Measurements from ENCODE around the gene PANK1.

Gene PANK1

DNA sequence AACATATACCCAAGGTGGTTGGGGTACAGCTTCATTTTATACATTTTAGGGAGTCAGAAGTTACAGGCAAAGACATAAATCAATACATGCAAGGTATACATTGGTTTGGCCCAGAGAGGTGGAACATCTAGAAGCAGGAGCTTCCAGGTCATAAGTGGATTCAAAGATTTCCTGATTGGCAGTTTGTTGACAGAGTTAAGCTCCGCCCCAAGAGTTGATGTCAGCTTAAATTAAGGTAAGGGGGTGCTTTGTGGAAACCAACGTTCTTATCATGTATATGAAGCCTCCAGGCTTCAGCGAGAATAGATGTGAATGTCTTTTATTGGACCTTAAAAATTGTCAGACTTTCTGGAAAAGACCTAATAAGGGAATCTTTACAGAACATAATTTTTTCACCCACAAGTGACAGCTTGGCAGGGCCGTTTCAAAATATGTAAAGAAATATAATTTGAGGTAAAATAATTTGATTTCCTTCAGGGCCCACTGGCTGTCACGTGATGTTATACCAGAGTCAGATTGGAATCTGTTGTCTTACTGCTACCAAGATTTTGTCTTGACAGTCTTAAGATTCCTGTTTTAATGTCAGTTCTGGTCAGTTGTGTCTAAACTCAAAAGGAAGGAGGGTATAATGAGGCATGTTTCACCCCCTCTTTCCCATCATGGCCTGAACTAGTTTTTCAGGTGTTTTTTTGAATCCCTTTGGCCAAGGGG is 6.3 kb upstream of the PANK1 start:
- Histone ChIP-seq H3K9me3 (ENCODE audit: control insufficient read depth, insufficient read depth, low read length) (peaks cover 2% of the 10 kb centered on the region), H3K27me3 (ENCODE audit: control insufficient read depth, insufficient read depth, low read length) (no peaks in the 10 kb centered on the region), H3K36me3 (ENCODE audit: control insufficient read depth, insufficient read depth, low read length) (no peaks in the 10 kb centered on the region), H3K9ac (ENCODE audit: low read depth, low read length) (no peak overlapping the region), H3K4me1 (ENCODE audit: control insufficient read depth, insufficient read depth, low read length) (peaks cover 3% of the 10 kb centered on the region), H3K4me3 (ENCODE audit: low read depth, low read length) (no peak overlapping the region)

DNA sequence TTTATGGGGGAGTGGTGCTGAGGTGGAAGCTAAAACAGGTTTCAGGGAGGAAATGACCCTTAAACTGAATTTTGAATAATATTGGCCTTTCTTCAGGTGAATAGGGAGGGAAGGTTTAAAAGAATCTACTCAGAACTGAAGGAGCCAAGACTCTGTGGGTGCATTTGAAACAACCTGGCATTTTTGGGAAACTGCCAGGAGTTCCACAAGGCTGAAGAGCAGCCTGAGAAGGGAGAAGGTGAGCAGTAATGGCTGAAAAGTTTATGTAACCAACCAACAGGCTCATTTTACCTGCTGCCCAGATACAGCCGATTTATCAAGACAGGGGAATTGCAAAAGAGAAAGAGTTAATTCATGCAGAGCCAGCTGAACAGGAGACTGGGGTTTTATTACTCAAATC is 4.0 kb upstream of the PANK1 start:
- H3K27me3 ChIP-seq (ENCODE audit: control insufficient read depth, insufficient read depth, low read length), result no peaks in the 10 kb centered on the region

DNA sequence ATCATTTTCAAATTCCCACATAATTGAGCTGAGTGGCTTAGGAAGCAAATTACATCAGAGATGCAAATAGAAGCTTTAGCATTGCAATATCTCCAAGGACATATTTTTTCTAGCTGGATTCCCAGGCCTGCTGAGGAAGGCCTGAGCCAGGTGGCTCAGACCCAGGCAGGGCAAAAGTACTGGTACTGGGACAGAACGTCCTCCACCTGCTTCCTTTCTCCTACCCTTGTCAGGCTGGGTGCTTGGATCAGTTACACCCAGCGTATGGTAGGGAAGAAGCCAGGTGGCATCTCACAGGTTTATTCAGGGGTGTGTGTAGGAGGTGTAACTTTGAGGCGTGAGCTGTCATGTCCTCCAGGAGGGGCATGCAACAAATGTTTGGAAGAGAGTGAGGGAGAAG is 3.0 kb upstream of the PANK1 start:
- no peak overlapping the region for H3K4me3 ChIP-seq (ENCODE audit: low read depth, low read length)
- no peaks in the 10 kb centered on the region for H3K36me3 ChIP-seq (ENCODE audit: control insufficient read depth, insufficient read depth, low read length)
- H3K9ac ChIP-seq (ENCODE audit: low read depth, low read length), result no peak overlapping the region
- no peaks in the 10 kb centered on the region for H3K27me3 ChIP-seq (ENCODE audit: control insufficient read depth, insufficient read depth, low read length)
- no peaks in the 10 kb centered on the region for H3K9me3 ChIP-seq (ENCODE audit: control insufficient read depth, insufficient read depth, low read length)
- H3K4me1 ChIP-seq (ENCODE audit: control insufficient read depth, insufficient read depth, low read length), result peaks cover 10% of the 10 kb centered on the region

More for the DNA sequence above, 4.0 kb upstream of the PANK1 start:
- no peak overlapping the region for H3K9ac ChIP-seq (ENCODE audit: low read depth, low read length)
- no peaks in the 10 kb centered on the region for H3K36me3 ChIP-seq (ENCODE audit: control insufficient read depth, insufficient read depth, low read length)
- H3K4me1 ChIP-seq (ENCODE audit: control insufficient read depth, insufficient read depth, low read length), result peaks cover 10% of the 10 kb centered on the region
- no peaks in the 10 kb centered on the region for H3K9me3 ChIP-seq (ENCODE audit: control insufficient read depth, insufficient read depth, low read length)
- H3K4me3 ChIP-seq (ENCODE audit: low read depth, low read length), result no peak overlapping the region

DNA sequence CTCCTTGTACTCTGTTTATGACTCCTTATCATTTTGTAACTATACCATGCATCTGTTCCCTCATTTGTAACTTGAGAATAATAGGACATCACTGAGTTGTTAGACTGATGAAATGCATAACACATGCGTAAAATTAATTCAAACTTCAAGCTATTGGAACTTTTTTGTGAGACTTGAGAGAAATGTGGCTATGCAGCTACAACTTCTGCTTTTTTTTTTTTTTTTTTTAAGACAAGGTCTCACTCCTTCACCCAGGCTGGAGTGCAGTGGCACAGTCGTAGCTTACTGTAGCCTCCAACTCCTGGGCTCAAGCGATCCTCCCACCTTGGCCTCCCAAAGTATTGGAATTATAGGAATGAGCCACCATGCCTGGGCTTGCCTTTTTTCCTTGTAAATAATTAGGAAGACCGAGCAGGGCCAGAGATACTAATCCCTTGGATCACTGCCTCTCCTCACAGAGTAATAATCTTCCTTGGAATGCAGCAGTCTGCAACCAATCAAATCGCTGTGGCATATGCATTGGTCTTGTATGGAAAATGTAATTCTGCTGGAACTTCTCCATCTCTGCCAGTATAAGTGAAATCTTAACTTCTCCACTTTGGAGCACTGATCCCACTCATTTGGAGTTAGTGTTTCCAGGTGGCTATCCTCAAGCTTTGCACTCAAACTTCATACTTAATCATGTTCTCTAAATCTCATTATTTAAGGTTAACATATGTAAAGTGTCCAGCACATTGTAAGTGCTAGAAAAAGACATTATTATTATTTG is 2.0 kb upstream of the PANK1 start:
- Histone ChIP-seq H3K36me3 (ENCODE audit: control insufficient read depth, insufficient read depth, low read length) (no peaks in the 10 kb centered on the region), H3K9me3 (ENCODE audit: control insufficient read depth, insufficient read depth, low read length) (no peaks in the 10 kb centered on the region), H3K4me3 (ENCODE audit: low read depth, low read length) (no peak overlapping the region)

DNA sequence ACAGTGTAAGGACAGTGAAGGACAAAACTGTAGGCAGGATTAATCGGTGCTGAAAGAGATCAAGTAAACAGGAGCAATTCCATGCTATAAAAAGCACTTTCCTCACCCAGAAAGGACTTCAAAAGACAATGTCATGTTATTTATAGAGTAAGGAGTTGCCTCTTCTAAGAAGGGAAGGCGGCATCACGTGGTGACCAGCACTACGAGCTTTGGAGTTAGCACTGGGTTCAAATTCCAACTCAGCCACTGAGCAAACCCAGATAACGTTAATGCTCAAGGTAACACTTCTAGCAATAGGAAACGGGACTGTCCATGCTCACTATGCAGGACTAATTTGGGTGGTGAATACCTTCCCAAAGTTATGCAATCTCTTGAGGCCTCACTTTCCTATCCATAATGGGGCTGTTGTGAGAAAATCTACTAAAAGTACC is 715 bp upstream of the PANK1 start:
- peak overlapping the region; percentile 84 for H3K9ac ChIP-seq (ENCODE audit: low read depth, low read length)
- H3K9me3 ChIP-seq (ENCODE audit: control insufficient read depth, insufficient read depth, low read length), result no peaks in the 10 kb centered on the region
- peaks cover 10% of the 10 kb centered on the region for H3K4me1 ChIP-seq (ENCODE audit: control insufficient read depth, insufficient read depth, low read length)
- H3K36me3 ChIP-seq (ENCODE audit: control insufficient read depth, insufficient read depth, low read length), result no peaks in the 10 kb centered on the region
- peak overlapping the region; percentile 83 for H3K4me3 ChIP-seq (ENCODE audit: low read depth, low read length)
- H3K27me3 ChIP-seq (ENCODE audit: control insufficient read depth, insufficient read depth, low read length), result no peaks in the 10 kb centered on the region

More for the DNA sequence above, 2.0 kb upstream of the PANK1 start:
- no peaks in the 10 kb centered on the region for H3K27me3 ChIP-seq (ENCODE audit: control insufficient read depth, insufficient read depth, low read length)
- no peak overlapping the region for H3K9ac ChIP-seq (ENCODE audit: low read depth, low read length)
- H3K4me1 ChIP-seq (ENCODE audit: control insufficient read depth, insufficient read depth, low read length), result peaks cover 10% of the 10 kb centered on the region

DNA sequence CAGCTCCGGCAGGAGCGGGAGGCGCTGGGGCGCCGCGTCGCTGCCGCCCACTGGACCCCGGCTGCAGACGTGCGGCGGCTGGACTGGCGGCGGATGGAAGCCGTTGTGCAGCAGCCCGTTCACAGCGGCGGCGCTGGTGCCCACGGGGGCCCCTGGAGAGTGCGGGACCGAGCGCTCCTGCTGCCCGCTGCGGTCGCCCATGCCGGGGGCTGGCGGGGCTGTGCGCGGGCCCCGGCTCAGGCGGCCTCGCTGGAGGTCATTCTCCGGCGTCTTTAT is 413 bp downstream of the PANK1 start:
- H3K9ac ChIP-seq (ENCODE audit: low read depth, low read length), result peak overlapping the region; percentile 84
- peaks cover 10% of the 10 kb centered on the region for H3K4me1 ChIP-seq (ENCODE audit: control insufficient read depth, insufficient read depth, low read length)
- peak overlapping the region; percentile 83 for H3K4me3 ChIP-seq (ENCODE audit: low read depth, low read length)
- H3K27me3 ChIP-seq (ENCODE audit: control insufficient read depth, insufficient read depth, low read length), result no peaks in the 10 kb centered on the region
- H3K36me3 ChIP-seq (ENCODE audit: control insufficient read depth, insufficient read depth, low read length), result no peaks in the 10 kb centered on the region
- no peaks in the 10 kb centered on the region for H3K9me3 ChIP-seq (ENCODE audit: control insufficient read depth, insufficient read depth, low read length)

DNA sequence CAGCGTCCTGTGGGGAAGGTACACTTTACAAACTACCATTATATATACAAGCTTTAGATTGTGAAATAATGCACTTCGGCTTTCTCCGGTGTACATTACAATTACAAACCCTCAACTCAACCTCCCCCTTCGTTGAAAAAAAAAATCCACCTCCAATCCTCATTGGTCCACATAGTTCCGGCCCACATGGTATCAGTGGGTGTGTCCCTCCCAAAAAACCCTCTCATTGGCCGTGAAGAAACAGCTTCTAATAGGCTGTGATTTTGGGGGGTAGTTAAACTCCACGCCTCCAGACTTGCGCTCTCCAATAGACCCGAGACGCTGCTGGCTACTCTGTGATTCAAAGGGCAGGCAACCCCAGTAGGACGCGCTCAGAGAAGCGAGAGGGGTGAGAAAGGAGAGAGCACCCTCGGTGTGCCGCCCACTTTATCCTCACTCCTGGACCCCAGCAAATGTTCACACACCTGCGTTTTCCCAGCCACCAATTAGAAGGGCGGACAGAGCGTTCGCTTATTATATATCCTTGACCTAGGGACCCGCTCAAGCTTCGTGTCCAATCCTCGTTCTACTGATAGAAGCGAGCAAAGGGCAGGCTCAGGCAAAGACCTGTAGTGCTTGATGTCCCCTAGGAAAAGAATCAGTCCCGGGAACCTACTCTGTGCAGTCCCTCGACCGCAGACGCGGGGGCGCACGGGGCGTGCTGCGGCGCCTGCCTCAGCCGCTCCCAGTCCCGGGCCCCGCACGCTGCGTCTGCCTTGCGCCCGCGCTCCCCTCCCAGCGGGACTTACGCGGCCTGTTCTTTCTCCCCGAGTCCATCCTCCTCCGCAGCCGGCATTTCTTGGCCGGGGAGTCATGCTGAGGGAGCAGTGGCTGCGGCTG is 991 bp downstream of the PANK1 start:
- H3K36me3 ChIP-seq (ENCODE audit: control insufficient read depth, insufficient read depth, low read length), result no peaks in the 10 kb centered on the region
- peak overlapping the region; percentile 83 for H3K4me3 ChIP-seq (ENCODE audit: low read depth, low read length)
- H3K9me3 ChIP-seq (ENCODE audit: control insufficient read depth, insufficient read depth, low read length), result no peaks in the 10 kb centered on the region
- peaks cover 10% of the 10 kb centered on the region for H3K4me1 ChIP-seq (ENCODE audit: control insufficient read depth, insufficient read depth, low read length)
- H3K9ac ChIP-seq (ENCODE audit: low read depth, low read length), result peak overlapping the region; percentile 84
- H3K27me3 ChIP-seq (ENCODE audit: control insufficient read depth, insufficient read depth, low read length), result no peaks in the 10 kb centered on the region

DNA sequence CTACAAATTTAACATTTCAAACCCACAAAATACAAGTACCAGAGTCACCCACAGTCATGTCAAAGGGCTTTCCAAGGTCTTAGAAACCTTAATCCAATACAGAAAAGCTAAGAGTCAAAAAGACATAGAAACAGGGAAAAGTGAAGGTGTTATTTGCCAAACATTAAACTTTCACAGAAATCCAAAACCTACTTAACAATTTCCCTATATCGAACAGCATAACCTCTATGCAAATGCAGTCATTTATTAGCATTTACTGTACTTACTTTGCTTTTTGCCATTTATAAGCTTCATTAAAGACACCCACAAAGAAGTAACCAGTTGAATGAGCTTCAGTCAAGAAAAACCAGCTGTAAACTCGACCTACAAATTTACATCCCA is 1.6 kb downstream of the PANK1 start:
- Histone ChIP-seq H3K36me3 (ENCODE audit: control insufficient read depth, insufficient read depth, low read length) (no peaks in the 10 kb centered on the region), H3K4me1 (ENCODE audit: control insufficient read depth, insufficient read depth, low read length) (peaks cover 10% of the 10 kb centered on the region), H3K27me3 (ENCODE audit: control insufficient read depth, insufficient read depth, low read length) (no peaks in the 10 kb centered on the region), H3K4me3 (ENCODE audit: low read depth, low read length) (peak overlapping the region; percentile 74), H3K9ac (ENCODE audit: low read depth, low read length) (no peak overlapping the region), H3K9me3 (ENCODE audit: control insufficient read depth, insufficient read depth, low read length) (no peaks in the 10 kb centered on the region)

DNA sequence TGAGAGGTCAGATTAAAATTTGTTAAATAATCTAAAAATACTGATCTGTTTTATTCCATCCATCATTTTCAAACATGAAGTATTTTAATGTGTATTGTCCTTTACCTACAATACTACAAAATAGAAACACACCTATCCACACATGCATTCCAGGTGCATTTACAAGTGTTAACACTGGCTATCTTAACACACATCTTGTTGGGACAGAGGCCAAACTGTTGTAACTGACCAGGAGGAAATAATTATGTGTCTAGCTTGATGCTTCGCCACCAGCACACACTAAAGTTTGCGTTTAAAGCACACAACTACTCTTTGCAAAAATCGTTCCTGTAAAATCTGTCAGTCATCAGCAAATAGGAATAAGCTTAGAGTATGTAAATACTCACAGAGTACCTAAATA is 2.8 kb downstream of the PANK1 start:
- H3K4me3 ChIP-seq (ENCODE audit: low read depth, low read length), result no peak overlapping the region
- H3K9ac ChIP-seq (ENCODE audit: low read depth, low read length), result no peak overlapping the region
- H3K4me1 ChIP-seq (ENCODE audit: control insufficient read depth, insufficient read depth, low read length), result peaks cover 10% of the 10 kb centered on the region
- H3K36me3 ChIP-seq (ENCODE audit: control insufficient read depth, insufficient read depth, low read length), result no peaks in the 10 kb centered on the region
- no peaks in the 10 kb centered on the region for H3K9me3 ChIP-seq (ENCODE audit: control insufficient read depth, insufficient read depth, low read length)
- no peaks in the 10 kb centered on the region for H3K27me3 ChIP-seq (ENCODE audit: control insufficient read depth, insufficient read depth, low read length)

DNA sequence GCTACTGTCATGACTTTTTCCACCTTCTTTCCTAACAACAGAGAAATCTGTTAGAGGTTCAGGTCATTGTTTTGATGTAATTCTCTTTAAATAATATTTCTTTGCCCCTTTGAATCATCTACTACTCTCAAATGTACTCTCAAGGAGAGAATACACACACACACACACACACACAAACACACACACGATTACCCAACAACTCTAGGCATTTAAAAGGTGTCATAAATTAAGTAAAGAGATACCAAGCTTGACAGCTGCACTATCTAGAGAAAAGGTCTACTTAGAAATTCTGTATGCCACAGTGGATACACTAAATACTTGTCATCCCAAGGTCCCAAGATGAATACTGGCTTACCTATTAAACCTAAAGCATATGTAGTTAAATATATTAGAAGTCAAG is 4.8 kb downstream of the PANK1 start:
- Histone ChIP-seq H3K4me1 (ENCODE audit: control insufficient read depth, insufficient read depth, low read length) (no peaks in the 10 kb centered on the region), H3K36me3 (ENCODE audit: control insufficient read depth, insufficient read depth, low read length) (no peaks in the 10 kb centered on the region), H3K4me3 (ENCODE audit: low read depth, low read length) (no peak overlapping the region), H3K27me3 (ENCODE audit: control insufficient read depth, insufficient read depth, low read length) (no peaks in the 10 kb centered on the region), H3K9ac (ENCODE audit: low read depth, low read length) (no peak overlapping the region), H3K9me3 (ENCODE audit: control insufficient read depth, insufficient read depth, low read length) (no peaks in the 10 kb centered on the region)

DNA sequence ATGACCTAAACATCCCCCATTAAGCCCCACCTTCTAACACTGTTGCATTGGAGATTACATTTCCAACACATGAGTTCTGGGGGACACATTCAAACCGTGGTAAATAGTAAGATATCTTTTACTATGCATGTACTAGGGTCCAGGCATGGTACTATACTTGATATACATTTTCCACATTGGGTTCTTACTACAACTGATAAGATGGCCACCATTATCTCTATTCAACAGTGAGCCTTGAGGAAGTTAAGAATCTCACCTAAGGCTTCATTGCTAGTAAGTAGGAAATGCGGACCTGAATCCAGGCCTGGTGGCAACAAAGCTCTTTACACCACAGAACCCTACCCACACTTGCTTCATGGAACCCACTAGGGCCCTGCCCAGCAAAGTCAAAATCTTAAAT is 5.7 kb downstream of the PANK1 start:
- Histone ChIP-seq H3K9me3 (ENCODE audit: control insufficient read depth, insufficient read depth, low read length) (no peaks in the 10 kb centered on the region), H3K4me1 (ENCODE audit: control insufficient read depth, insufficient read depth, low read length) (no peaks in the 10 kb centered on the region), H3K9ac (ENCODE audit: low read depth, low read length) (no peak overlapping the region), H3K4me3 (ENCODE audit: low read depth, low read length) (no peak overlapping the region), H3K36me3 (ENCODE audit: control insufficient read depth, insufficient read depth, low read length) (no peaks in the 10 kb centered on the region), H3K27me3 (ENCODE audit: control insufficient read depth, insufficient read depth, low read length) (no peaks in the 10 kb centered on the region)
